ENCODE data around the gene UBE2D1. TPM values are rescaled to one million over a fixed set of nuclear protein-coding genes. Genes with fewer than 3 reads are reported as not detected.

The UBE2D1 gene
- total RNA-seq, 2 donors from 2014 or later, result 18.0 to 42.8 TPM

DNA sequence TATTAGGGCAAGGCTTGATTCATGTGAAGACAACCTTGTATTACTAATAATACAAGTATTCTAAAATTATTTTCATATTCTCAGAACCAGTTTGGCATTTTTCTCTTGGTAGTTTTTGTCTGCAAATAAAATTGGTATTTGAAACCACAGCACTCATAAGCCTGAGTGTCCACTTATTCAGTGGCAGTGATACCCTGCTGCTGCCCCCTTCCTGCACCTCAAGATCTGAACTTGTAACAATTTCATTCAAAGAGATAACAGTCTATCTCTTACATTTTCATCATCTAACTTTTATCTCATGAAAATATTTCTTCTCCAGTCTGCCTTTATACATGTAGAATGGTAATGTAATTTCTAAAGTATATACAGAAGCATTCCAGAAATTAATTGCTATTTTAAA is 59.7 kb downstream of the UBE2D1 start:
- Histone ChIP-seq H3K9me3 (no peaks in the 10 kb centered on the region), H3K27me3 (no peaks in the 10 kb centered on the region), H3K4me1 (no peaks in the 10 kb centered on the region), H3K4me3 (no peak overlapping the region), H3K36me3 (peaks cover 50% of the 10 kb centered on the region), H3K27ac (no peak overlapping the region)
- no peak for DNase-seq (ENCODE audit: low spot score)
- TF ChIP-seq, protein P1, sequence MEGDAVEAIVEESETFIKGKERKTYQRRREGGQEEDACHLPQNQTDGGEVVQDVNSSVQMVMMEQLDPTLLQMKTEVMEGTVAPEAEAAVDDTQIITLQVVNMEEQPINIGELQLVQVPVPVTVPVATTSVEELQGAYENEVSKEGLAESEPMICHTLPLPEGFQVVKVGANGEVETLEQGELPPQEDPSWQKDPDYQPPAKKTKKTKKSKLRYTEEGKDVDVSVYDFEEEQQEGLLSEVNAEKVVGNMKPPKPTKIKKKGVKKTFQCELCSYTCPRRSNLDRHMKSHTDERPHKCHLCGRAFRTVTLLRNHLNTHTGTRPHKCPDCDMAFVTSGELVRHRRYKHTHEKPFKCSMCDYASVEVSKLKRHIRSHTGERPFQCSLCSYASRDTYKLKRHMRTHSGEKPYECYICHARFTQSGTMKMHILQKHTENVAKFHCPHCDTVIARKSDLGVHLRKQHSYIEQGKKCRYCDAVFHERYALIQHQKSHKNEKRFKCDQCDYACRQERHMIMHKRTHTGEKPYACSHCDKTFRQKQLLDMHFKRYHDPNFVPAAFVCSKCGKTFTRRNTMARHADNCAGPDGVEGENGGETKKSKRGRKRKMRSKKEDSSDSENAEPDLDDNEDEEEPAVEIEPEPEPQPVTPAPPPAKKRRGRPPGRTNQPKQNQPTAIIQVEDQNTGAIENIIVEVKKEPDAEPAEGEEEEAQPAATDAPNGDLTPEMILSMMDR (IDR thresholded peaks at IDR 0.05), result no peak

DNA sequence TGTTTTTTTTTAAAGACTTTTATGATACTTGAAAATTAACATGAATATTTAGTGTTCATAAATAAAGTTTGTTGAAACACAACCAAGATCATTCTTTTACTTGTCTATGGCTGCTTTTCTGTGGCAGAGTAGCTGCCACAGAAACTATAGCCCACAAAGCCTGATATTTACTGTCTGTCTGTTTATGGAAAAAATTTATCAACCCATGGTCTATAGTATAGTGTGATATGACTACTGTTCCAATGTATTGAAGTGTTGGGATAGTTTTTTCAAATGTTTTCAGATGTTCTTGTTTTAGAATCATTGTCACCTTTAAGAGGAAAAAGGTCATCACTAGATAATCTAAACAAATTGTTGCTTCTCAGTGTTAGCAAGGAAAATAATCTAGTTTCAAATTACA is 61.3 kb downstream of the UBE2D1 start:
- H3K27ac ChIP-seq, result no peak overlapping the region
- TF ChIP-seq, protein P1 (IDR thresholded peaks at IDR 0.05), result no peak
- no peaks in the 10 kb centered on the region for H3K9me3 ChIP-seq
- H3K36me3 ChIP-seq, result peaks cover 45% of the 10 kb centered on the region
- DNase-seq (ENCODE audit: low spot score), result no peak
- no peak overlapping the region for H3K4me3 ChIP-seq
- no peaks in the 10 kb centered on the region for H3K4me1 ChIP-seq
- H3K27me3 ChIP-seq, result no peaks in the 10 kb centered on the region

DNA sequence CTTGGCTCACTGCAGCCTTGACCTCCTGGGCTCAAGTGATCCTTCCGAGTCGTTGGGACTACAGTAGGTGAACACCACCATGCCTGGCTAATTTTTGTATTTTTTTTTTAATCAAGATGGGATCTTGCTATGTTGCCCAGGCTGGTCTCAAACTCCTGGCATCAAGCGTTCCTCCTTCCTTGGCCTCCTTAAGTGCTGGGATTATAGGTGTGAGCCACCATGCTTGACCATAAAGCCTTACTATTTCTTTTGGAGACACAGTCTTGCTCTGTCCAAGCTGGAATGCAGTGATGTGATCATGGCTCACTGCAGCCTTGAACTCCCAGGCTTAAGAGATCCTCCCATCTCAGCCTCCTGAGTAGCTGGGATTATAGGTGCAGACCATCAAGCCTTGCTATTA is 63.0 kb downstream of the UBE2D1 start:
- H3K27me3 ChIP-seq, result no peaks in the 10 kb centered on the region
- no peaks in the 10 kb centered on the region for H3K4me1 ChIP-seq
- DNase-seq (ENCODE audit: low spot score), result no peak
- no peaks in the 10 kb centered on the region for H3K9me3 ChIP-seq
- TF ChIP-seq, protein P1 (IDR thresholded peaks at IDR 0.05), result no peak
- H3K27ac ChIP-seq, result no peak overlapping the region
- H3K36me3 ChIP-seq, result peaks cover 42% of the 10 kb centered on the region
- no peak overlapping the region for H3K4me3 ChIP-seq

DNA sequence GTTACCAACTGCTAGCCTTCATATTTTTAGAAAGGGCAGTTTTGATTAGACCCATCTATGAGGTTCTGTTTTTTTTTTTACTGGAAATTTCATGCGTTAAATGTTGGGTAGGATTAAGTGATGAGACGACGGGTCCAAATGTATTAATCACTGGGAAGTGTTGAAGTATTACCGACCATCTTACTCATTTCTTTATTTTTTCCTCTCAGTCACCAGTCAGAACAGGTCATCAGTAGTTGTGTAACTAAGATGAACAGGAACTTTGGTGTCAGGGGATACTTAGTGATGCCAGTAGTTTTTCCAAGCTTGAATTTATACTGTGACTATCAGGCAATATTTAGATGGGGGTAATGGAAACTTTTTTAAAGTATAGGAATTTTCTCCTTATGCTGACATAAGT is 64.6 kb downstream of the UBE2D1 start:
- TF ChIP-seq, protein P1 (IDR thresholded peaks at IDR 0.05), result no peak
- Histone ChIP-seq H3K36me3 (peaks cover 26% of the 10 kb centered on the region), H3K9me3 (no peaks in the 10 kb centered on the region), H3K27me3 (no peaks in the 10 kb centered on the region), H3K4me1 (no peaks in the 10 kb centered on the region), H3K4me3 (no peak overlapping the region), H3K27ac (no peak overlapping the region)
- DNase-seq (ENCODE audit: low spot score), result no peak

DNA sequence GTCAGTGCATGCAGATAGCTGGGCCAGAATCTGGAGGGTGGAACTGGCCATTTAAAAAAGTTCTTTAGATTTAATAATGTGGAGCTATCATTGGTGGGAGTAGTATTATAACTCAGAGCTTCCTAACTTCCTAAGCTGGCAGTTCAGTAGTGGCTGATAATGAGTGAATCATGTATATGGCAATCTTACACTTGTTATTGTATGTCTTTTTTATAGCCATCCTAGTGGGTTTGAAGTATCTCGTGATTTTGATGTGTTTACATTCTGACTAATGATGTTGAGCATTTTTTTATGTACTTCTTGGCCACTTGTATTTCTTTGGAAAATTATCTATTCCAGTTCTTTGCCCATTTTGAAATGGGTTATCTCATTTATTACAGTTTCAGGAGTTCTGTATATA is 65.8 kb downstream of the UBE2D1 start:
- Histone ChIP-seq H3K36me3 (peaks cover 15% of the 10 kb centered on the region), H3K27me3 (no peaks in the 10 kb centered on the region), H3K9me3 (no peaks in the 10 kb centered on the region), H3K27ac (no peak overlapping the region), H3K4me1 (no peaks in the 10 kb centered on the region), H3K4me3 (no peak overlapping the region)
- TF ChIP-seq, protein P1 (IDR thresholded peaks at IDR 0.05), result no peak
- no peak for DNase-seq (ENCODE audit: low spot score)

DNA sequence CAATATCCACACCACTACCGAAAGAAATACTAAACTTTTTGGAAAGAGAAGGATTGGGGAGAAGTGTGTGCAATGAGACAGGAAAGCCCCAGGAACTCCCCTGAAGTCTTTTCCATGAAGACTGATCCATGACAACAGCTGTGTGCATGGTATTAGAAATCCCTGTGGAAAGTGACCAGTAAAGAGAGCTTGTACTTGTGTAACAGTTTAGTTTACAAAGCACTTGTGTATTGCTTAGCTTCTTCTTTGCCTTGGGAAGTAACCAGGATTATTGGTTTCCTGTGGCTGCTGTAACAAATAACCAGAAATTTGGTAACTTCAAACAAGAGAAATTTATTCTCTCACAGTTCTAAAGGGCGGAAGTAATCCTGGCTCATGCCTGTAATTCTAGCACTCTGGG is 69.2 kb downstream of the UBE2D1 start:
- H3K4me3 ChIP-seq, result no peak overlapping the region
- no peak overlapping the region for H3K27ac ChIP-seq
- H3K27me3 ChIP-seq, result no peaks in the 10 kb centered on the region
- DNase-seq (ENCODE audit: low spot score), result no peak
- no peaks in the 10 kb centered on the region for H3K36me3 ChIP-seq
- H3K4me1 ChIP-seq, result no peaks in the 10 kb centered on the region
- TF ChIP-seq, protein P1 (IDR thresholded peaks at IDR 0.05), result no peak
- H3K9me3 ChIP-seq, result no peaks in the 10 kb centered on the region

Measured in right atrium auricular region (tissue), 2 donors.